Measurements from ENCODE around the gene PTGR2. TPM values are rescaled to one million over a fixed set of nuclear protein-coding genes. Genes with fewer than 3 reads are reported as not detected.
"Not testable (repeated sequence)": the region's sequence is repeated elsewhere in the genome, so short reads cannot be mapped to it uniquely, and the experiment has no call there.

PTGR2 gene
- polyA plus RNA-seq, 3 donors: 16.8 to 34.0 (median 26.3) TPM

DNA sequence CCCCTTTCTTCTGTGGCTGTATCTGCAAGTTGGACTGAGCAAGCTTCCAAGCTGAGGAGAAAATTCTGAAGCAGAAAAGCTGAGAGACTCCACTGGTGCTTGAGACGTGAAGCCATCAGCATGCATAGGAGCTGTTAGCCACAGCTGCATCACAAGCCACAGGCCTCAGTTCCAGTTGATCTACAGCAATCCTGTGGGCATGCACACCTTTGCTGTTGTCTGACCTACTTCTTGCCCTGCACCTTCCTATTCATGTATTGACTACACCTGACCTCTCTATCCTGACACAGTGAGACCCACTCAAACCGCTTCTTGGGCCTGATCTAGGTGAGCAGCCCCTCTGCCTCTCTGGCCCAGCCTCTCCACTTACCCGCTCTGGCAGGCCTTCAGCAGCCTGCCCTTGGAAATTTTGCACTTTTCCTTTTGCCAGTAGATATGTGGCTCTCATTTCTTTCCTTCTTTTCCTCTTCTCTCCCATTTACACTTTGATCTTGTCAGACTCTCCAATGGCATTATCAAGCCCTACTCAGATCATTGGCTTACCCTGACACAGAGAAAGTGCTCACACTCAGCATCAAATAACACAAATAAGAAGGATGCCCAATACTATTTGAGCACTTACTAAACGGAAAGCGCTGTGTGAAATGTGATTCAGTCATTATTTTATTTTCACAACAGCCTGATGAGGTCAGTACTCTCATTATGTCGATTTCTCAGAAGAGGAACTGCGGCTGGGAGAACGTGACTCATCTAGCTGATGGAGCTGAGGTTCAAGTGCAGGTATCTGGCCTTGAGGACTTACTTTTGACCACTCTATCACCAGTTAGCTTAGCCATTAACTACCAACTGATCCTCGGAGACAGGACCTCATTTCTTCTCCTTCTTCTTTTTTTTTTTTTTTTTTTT lies 21.9 kb upstream of the PTGR2 start:
- DNase-seq (ENCODE audit: low read depth in 3 of 3, low spot score in 2 of 3): no peak

DNA sequence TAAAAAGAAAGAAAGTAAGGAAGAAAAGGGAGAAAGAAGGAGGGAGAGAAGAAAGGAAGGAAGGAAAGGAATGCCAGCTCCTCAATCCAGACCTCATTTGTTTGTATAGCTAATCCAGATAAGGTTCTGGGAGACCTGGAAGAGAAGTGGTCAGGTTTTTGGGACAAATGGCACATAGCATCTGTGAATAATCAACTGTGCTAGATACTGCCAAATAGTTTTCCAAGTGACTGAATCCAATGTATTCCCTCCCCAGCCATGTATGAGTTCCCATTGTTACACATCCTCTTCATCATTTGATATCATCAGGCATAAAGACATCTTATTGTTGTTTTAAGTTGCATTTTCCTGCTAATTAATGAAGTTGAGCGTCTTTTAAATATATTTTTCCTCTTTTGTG lies 18.6 kb upstream of the PTGR2 start:
- no peak for DNase-seq (ENCODE audit: low read depth in 3 of 3, low spot score in 2 of 3)

DNA sequence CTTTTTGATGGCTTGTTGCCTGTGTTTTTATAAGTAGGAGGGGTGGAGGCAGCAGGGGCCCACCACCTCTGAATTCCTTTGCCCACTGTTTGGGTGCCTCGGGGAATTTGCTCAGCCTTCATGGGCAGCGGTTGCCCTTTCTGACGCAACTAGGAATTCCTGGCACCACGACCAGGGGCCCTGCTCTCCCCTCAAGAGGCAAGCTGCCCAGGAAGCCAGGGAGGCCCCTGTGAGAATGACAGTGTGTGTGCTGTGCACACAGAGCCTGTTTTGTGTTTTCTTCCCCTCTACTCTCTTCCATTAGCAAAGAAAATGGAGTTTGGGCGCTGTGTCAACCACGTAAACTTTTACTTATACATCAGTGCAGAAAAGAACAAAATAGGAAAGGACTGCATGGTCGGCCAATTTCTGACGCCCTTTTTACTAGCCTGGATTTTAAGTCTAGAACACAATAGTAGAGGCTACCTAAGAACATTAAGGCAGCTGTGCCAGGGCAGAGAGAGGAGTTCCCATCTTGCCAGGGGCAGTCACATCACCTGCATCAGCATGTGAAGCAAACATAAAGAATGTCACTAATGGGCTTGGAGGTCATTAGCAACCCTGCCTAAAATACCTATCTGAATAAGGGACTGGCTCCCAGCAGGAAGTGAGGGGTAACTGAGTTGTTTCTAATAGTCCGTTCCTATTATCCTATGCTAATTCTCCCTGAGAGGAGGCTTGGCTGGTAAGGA lies 17.9 kb upstream of the PTGR2 start:
- DNase-seq (ENCODE audit: low read depth in 3 of 3, low spot score in 2 of 3): no peak

DNA sequence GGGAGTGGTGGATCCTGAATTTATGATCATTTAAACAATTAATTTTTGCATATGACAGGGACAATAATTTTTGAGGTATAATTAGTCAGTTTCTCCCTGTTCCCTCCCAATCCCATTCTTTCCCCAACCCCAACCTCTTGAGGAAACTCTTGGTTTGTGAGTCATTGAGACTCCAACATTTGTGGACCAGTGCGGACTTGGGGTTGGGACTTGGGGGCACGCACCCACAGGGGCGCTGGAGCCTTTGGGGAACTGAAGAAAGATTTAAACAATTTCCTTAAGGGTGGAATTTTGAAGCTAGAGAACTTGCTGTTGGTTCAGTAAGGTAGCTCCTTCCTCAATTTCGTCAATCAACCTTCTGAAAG lies 17.4 kb upstream of the PTGR2 start:
- DNase-seq (ENCODE audit: low read depth in 3 of 3, low spot score in 2 of 3): no peak

DNA sequence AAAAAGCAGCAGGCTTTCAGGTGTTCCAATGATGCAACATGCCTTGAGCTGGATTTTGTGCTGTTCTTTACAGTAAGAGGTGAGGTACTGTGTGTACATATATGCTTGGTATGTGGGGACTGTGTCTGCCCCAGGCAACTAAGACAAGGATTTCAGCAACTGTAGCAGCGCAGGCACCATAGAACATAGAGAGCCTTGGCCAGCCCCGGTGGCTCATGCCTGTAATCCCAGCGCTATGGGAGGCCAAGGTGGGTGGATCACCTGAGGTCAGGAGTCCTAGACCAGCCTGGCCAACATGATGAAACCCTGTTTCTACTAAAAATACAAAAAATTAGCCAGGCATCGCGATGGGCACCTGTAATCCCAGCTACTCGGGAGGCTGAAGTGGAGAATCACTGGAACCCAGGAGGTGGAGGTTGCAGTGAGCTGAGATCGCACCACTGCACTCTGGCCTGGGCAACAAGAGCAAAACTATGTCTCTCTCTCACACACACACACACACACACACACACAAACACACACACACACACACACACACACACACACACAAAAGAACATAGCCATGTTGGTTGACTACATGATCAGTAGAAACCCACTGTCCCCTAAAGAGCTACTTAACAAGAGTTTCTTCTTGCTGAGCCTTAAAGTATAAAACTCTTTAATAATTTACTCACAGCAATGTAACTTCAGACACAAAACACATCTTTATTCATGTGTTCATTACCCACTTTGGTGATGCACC lies 13.2 kb upstream of the PTGR2 start:
- not testable (repeated sequence) for DNase-seq (ENCODE audit: low read depth in 3 of 3, low spot score in 2 of 3)

DNA sequence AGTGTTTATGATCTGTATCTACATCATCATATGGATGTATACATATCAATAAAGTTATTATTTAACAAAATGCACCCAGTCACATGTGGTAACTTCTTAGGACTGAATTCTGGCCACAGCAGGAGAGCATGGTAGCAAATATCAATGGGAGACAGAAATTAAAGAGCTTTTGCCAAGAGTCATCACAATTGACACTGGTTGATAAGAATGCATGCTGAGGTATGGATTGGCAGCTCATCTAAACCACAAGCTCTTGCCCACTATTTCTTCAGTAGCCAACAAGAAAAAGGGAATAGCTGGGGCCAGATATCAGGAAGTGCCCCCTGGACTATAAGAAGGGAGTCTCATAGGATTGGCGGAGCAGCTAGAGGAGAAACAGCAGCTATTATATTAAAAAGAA lies 9.4 kb upstream of the PTGR2 start:
- DNase-seq (ENCODE audit: low read depth in 3 of 3, low spot score in 2 of 3): no peak

DNA sequence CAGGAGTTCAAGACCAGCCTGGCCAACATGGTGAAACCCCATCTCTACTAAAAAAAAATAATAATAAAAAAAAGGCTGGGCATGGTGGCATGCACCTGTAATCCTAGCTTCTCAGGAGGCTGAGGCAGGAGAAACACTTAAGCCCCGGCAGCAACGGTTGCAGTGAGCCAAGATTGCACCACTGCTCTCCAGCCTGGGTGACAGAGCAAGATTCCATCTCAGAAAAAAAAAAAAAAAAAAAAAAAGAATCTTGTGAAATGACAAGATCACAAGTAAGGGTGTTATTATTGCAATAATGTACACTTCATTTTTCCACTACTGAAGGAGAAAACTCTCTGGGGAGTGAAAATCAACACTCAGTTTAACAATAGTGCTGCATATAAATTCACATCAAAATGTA lies 8.8 kb upstream of the PTGR2 start:
- no peak for DNase-seq (ENCODE audit: low read depth in 3 of 3, low spot score in 2 of 3)

DNA sequence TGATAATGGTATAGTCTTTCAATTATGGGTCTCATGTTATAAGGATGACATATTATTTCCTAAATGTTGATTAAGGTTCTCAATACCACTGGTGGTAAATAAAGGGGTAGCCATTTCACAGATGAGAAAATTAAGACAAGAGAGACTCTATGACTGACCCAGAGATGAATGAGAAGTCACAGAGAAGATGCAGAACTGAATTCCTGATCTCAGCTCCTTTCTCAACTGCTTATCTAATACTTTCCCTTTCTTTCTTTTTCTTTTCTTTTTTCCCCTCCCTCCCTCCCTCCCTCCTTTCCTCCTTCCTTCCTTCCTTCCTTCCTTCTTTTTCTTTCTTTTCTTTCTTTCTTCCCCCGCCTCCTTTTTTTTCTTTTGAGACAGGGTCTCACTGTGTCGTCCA lies 8.3 kb upstream of the PTGR2 start:
- DNase-seq (ENCODE audit: low read depth in 3 of 3, low spot score in 2 of 3): no peak

DNA sequence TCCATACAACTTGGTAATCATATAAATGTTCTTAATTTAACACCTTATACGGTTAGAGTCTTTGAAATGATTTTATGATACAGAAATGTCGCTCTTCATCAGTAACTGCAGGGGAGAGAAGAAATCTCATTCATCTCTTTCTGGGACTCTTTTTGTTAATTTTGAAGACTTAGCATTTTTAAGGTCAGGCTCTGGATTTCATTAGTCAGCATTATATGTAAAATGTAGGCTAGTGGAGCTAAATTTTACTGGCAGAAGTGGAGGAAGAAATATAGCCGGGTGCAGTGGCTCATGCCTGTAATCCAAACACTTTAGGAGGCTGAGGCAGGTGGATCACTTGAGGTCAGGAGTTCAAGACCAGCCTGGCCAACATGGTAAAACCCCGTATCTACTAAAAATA lies 4.7 kb upstream of the PTGR2 start:
- no peak for DNase-seq (ENCODE audit: low read depth in 3 of 3, low spot score in 2 of 3)

DNA sequence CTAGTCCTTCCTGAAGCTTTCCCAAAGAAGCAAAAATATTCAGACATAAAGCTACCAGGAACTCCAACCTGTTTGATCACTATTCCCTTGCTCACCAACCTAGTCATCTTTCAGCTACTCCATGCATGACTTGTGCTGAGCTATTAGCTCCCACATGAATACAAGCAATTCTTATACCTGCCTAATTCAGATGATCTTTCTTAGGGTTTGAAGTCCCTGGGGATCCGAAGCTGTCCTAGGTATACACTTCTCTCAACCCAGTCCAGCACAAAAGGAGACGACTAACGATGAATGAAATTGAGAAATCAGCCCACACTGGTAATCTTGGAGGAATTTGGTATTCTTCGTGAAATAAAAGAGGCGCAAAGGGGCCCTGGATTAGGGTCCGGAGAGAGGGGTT lies 631 bp upstream of the PTGR2 start:
- DNase-seq (ENCODE audit: low read depth in 3 of 3, low spot score in 2 of 3): no peak

DNA sequence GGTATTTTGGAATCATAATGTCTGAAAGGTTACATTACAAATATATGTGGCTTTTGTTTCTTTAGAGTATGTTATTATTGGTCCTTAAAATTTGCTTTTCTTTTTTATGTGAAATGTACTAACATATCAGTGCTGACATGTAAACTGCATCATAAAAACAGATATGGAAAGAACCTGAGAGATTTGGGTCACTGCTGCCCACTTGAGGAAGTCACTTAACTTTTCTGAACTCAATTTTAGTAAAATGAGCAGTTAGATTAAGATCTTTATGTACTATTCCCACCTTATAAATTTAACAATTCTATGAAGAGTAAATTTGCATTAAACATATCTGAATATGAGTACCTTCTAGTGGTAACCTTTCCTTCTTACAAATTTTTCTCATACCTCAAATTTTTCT lies 7.5 kb downstream of the PTGR2 start:
- DNase-seq (ENCODE audit: low read depth in 3 of 3, low spot score in 2 of 3): no peak

DNA sequence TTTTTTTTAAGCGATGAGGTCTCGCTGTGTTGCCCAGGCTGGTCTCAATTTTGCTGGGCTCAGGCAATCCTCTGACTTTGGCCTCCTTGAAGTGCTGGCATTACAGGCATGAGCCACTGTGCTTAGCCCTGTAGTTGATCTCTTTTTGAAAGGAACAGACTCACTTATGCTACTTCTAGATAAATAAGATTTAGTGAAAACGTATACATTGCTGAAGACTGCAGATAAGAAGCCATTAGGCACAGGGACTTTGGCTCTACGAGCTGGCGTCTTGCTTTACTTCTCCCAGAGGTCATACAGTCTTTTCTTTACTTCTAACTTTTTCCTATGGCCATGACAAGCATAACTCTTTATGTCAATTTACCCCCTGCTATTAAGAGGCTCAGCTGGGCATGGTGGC lies 9.4 kb downstream of the PTGR2 start:
- no peak for DNase-seq (ENCODE audit: low read depth in 3 of 3, low spot score in 2 of 3)

DNA sequence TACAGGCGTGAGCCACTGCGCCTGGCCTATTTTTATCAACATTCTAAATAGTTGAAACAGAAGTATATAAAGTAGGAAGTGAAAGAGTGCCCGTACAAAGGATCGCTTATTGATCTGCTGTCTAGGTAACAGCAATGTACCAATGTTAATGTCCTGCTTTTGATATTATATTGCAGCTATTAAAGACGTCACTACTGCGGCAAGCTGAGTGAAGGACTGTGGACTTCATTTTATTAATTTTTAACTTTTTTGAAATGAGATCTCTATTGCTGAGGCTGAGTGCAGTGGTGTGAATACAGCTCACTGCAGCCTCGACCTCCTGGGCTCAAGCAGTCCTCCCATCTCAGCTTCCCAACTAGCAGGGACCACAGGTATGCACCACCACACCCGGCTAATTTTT lies 10.8 kb downstream of the PTGR2 start:
- no peak for DNase-seq (ENCODE audit: low read depth in 3 of 3, low spot score in 2 of 3)

DNA sequence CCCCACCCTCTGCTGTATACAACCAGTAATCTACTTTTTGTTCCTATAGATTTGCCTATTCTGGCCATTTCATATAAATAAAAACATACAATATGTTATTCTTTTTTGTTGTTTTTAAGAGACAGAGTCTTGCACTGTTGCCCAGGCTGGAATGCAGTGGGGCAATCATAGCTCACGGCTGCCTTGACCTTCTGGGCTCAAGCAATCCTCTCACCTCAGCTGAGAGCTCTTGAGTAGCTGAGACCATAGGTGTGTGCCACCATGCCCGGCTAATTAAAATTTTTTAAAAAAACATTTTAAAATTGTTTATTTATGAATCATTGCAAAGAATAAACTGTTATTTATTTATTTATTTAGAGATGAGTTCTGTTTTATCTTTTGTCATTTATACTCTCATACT lies 11.6 kb downstream of the PTGR2 start:
- no peak for DNase-seq (ENCODE audit: low read depth in 3 of 3, low spot score in 2 of 3)

DNA sequence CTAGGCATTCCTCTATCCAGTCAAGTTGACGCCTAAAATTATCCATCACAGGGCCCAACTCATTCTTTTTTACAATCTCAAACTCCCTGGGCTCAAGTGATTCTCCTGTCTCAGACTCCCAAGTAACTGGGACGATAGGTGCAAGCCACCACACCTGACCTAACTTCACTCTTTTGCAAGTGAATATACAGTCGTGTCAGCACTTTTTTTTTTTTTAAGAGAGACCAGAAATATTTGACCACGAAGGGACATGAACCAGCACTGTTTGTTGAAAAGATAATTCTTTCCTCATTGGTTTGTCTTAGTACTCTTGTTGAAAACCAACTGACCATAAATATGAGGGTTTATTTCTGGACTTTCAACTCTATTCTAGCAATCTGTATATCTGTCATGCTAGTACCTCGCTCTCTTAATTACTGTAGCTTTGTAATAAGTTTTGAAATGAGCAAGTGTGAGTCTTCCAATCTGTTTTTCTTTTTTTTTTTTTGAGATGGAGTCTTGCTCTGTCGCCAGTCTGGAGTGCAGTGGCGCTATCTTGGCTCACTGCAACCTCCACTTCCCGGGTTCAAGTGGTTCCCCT lies 14.0 kb downstream of the PTGR2 start:
- no peak for DNase-seq (ENCODE audit: low read depth in 3 of 3, low spot score in 2 of 3)

DNA sequence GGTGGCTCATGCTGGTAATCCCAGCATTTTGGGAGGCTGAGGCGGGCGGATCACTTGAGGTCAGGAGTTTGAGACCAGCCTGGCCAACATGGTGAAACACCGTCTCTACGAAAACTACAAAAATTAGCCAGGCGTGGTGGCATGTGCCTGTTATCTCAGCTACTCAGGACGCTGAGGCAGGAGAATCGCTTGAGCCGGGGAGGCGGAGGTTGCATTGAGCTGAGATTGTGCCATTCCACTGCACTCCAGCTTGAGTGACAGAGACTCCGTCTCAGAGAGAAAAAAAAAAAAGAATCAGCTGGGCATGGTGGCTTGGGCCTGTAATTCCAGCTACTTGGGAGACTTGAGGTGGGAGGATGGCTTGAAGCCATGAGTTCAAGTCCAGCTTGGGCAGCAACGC lies 18.1 kb downstream of the PTGR2 start:
- not testable (repeated sequence) for DNase-seq (ENCODE audit: low read depth in 3 of 3, low spot score in 2 of 3)

DNA sequence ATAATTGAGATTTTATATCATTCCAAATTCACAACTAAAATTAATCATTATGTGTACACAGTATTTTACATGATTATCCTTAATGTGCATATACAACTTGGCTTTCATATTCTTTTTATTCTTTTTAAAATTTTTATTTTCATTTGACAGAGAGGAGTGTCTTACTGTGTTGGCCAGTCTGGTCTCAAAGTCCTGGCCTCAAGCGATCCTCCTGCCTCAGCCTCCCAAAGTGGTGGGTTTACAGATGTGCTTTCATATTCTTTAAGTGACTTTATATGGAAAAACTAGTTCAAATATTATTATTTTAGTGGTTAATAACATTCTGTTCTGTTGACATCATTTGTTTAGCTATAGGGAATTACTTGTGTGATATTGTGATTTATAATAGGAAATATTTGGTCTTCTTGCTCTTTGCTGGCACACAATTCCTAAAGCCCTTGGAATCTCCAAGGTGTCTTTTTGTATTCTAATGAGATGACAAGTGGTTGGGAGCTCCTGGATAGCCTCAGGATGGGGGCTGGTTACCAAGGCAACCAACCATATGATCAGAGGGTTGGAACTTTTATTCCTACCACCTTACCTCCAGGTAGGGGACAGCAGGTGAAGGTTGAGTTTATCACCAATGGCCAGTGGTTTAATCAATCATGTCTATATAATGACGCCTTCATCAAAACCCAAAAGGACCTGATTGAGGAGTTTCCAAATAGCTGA lies 19.0 kb downstream of the PTGR2 start:
- DNase-seq (ENCODE audit: low read depth in 3 of 3, low spot score in 2 of 3): no peak

DNA sequence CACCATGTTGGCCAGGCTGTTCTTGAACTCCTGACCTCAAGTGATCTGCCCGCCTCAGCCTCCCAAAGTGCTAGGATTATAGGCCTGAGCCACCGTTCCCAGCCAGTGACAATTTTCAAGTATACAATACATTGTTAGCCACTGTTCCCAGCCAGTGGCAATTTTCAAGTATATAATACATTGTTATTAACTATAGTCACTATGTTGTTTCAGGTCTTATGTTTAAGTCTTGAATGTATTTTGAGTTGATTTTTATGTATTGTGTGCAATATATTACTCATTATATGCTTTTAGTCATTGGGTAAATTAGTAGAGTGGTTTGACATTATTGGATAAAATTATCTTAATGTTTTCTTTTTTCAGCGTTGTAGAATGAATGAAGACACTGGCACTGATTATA lies 22.0 kb downstream of the PTGR2 start:
- DNase-seq (ENCODE audit: low read depth in 3 of 3, low spot score in 2 of 3): no peak

DNA sequence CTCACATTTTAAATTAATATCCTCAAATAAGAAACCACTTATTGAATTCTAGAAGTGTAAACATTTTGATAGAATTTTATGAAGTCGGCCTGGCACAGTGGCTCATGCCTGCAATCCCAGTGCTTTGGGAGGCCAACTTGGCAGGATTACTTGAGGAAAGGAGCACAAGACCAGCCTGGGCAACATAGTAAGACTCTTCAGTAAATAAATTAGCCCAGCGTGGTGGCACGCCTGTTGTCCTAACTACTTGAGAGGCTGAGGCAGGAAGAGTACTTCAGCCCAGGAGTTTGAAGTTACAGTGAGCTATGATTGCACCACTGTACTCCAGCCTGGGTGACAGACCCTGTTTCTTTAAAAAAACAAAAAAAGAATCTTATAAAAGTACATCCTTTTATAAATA lies 26.2 kb downstream of the PTGR2 start:
- no peak for DNase-seq (ENCODE audit: low read depth in 3 of 3, low spot score in 2 of 3)

DNA sequence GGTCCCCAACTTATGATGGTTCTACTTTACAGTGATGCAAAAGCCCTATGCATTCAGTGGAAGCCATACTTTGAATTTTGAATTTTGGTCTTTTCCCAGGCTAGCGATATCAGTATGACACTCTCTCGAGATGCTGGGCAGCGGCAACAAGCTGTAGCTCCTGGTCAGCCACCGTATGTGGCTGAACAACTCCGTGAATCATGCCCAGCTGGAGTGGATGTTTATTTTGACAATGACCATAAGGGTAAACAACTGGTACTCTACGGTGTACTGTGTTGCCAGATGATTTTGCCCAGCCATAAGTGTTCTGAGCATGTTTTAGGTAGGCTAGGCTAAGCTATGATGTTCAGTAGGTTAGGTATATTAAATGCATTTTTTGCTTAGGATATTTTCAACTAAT lies 26.8 kb downstream of the PTGR2 start:
- no peak for DNase-seq (ENCODE audit: low read depth in 3 of 3, low spot score in 2 of 3)

DNA sequence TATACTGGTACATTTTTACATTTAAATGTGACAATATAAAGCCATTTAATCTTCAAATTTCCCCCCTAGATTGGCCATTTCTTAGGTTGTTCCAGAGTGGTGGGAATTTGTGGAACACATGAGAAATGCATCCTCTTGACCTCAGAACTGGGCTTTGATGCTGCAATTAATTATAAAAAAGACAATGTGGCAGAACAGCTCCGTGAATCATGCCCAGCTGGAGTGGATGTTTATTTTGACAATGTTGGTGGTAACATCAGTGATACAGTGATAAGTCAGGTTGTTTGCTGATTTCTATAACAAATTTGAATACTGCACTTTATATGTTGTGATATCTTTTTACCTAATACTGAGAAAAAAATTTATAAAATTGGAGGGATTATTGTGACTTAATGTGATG lies 27.4 kb downstream of the PTGR2 start:
- no peak for DNase-seq (ENCODE audit: low read depth in 3 of 3, low spot score in 2 of 3)
